Left hindlimb (tissue), 1 donor: Measurements from ENCODE around the gene GSTO2.
A peak's percentile ranks its signal among the peaks of the same experiment; 100 is the strongest.

Source experiments
- DNase-seq: peaks from one replicate; pipeline ENCODE4 v3.0.0-alpha.2; 2018

The GSTO2 gene

GRCh38 chr10:104286939-104287338, 18.0 kb downstream of the GSTO2 start:
- DNase-seq: no peak

- no peak for DNase-seq
These were observed 19.4 kb downstream of the GSTO2 start for GRCh38 chr10:104288355-104288754.

GRCh38 chr10:104291439-104291951, 22.5 kb downstream of the GSTO2 start:
- peak; percentile 90 for DNase-seq

GRCh38 chr10:104293011-104293410, 24.0 kb downstream of the GSTO2 start:
- no peak for DNase-seq

GRCh38 chr10:104293781-104294321, 24.9 kb downstream of the GSTO2 start:
- DNase-seq: no peak

- no peak for DNase-seq
These were observed 27.9 kb downstream of the GSTO2 start for GRCh38 chr10:104296687-104297436.

- DNase-seq: no peak
These were observed 29.0 kb downstream of the GSTO2 start for GRCh38 chr10:104297697-104298660.

GRCh38 chr10:104299031-104299904, 30.3 kb downstream of the GSTO2 start:
- DNase-seq: no peak

- peak; percentile 67 for DNase-seq
These were observed 31.2 kb downstream of the GSTO2 start for GRCh38 chr10:104300002-104300735.

- peak; percentile 86 for DNase-seq
These were observed 31.8 kb downstream of the GSTO2 start for GRCh38 chr10:104300736-104301292.

- no peak for DNase-seq
These were observed 33.1 kb downstream of the GSTO2 start for GRCh38 chr10:104301907-104302690.

GRCh38 chr10:104303594-104304355, 34.8 kb downstream of the GSTO2 start:
- no peak for DNase-seq

- DNase-seq: no peak
These were observed 35.4 kb downstream of the GSTO2 start for GRCh38 chr10:104304356-104304745.

- no peak for DNase-seq
These were observed 35.9 kb downstream of the GSTO2 start for GRCh38 chr10:104304927-104305326.

GRCh38 chr10:104306897-104307296, 37.9 kb downstream of the GSTO2 start:
- no peak for DNase-seq

- DNase-seq: no peak
These were observed 38.8 kb downstream of the GSTO2 start for GRCh38 chr10:104307576-104308438.

- DNase-seq: no peak
These were observed 39.5 kb downstream of the GSTO2 start for GRCh38 chr10:104308439-104308903.
